B cell (primary cell): Measurements from ENCODE around the gene CMTM8. TPM values are rescaled to one million over a fixed set of nuclear protein-coding genes. Genes with fewer than 3 reads are reported as not detected.

ENCODE experiments used
- ATAC-seq: fragments of 200-7000 bp; cut with Tn5 transposase; one replicate; pipeline ENCODE4 v1.10.0; 2021; ENCODE audit warnings: low read depth, mild to moderate bottlenecking, moderate number of reproducible peaks, moderate library complexity
- CTCF ChIA-PET: fragments of 350-600 bp; sonication (Branson Sonifier 250); formaldehyde crosslinking; loops from one replicate; lab custom pipeline; 2021; ENCODE audit warnings: antibody characterized with exemption, inconsistent platforms; lab: Charles Lee
- POLR2A ChIA-PET: fragments of 350-600 bp; sonication (Branson Sonifier 250); formaldehyde crosslinking; loops from one replicate; lab custom pipeline; 2021; ENCODE audit warnings: antibody characterized with exemption; lab: Charles Lee
- DNase-seq: peaks from one replicate; pipeline ENCODE4 v3.0.0; 2013
- H2AFZ ChIP-seq: 2 replicates; pipeline ENCODE4 v1.6.1; 2012; ENCODE audit warnings: mild to moderate bottlenecking, low read depth, low read length; ENCODE audit not compliant: insufficient read depth, poor library complexity, severe bottlenecking
- H3K27ac ChIP-seq, 2 donors: 1 replicate in 1 of 2; 2 replicates in 1 of 2; pipeline ENCODE4 v1.5.1; 2012 to 2013; ENCODE audit warnings: low read length in 2 of 2, mild to moderate bottlenecking in 2 of 2, moderate library complexity in 1 of 2
- H3K27me3 ChIP-seq, 4 experiments: fragments of 200-600 bp in 1 of 4; sonication (generic) in 1 of 4; replicated peaks in 1 of 4; 1 replicate in 2 of 4; 2 replicates in 2 of 4; pipeline versions ENCODE4 v1.6.1 to v1.7.0; 2013 to 2016; ENCODE audit warnings: low read length in 3 of 4, mild to moderate bottlenecking in 2 of 4, mixed read lengths in 1 of 4, moderate library complexity in 1 of 4; ENCODE audit not compliant: insufficient read depth in 4 of 4, control insufficient read depth in 3 of 4; ENCODE audit errors: control extremely low read depth in 1 of 4
- H3K36me3 ChIP-seq, 2 experiments: replicated peaks in 1 of 2; 1 replicate in 1 of 2; 2 replicates in 1 of 2; pipeline versions ENCODE4 v1.6.1 to v1.7.1; 2013; ENCODE audit warnings: low read length in 1 of 2; ENCODE audit not compliant: insufficient read depth in 2 of 2, control insufficient read depth in 1 of 2; ENCODE audit errors: control extremely low read depth in 1 of 2, extremely low read depth in 1 of 2
- H3K4me1 ChIP-seq, 2 donors: fragments of 200-600 bp in 1 of 2; sonication (generic) in 1 of 2; 1 replicate in 1 of 2; 2 replicates in 1 of 2; pipeline versions ENCODE4 v1.5.1 to v1.6.1; 2013 to 2017; ENCODE audit warnings: low read length in 2 of 2; ENCODE audit not compliant: control insufficient read depth in 2 of 2, insufficient read depth in 2 of 2
- H3K4me2 ChIP-seq: replicated peaks from 2 replicates; pipeline ENCODE3; 2012; ENCODE audit warnings: mild to moderate bottlenecking, low read depth, low read length; ENCODE audit not compliant: poor library complexity, severe bottlenecking
- H3K4me3 ChIP-seq, 5 experiments: fragments of 200-600 bp in 1 of 5; sonication (generic) in 1 of 5; 1 replicate in 3 of 5; 2 replicates in 2 of 5; pipeline versions ENCODE4 v1.5.1 to v1.7.0; 2011 to 2016; ENCODE audit warnings: low read length in 4 of 5, mild to moderate bottlenecking in 4 of 5, low read depth in 2 of 5, control low read depth in 1 of 5, moderate library complexity in 1 of 5; ENCODE audit not compliant: insufficient read depth in 1 of 5; ENCODE audit errors: control extremely low read depth in 1 of 5, extremely low read depth in 1 of 5
- H3K79me2 ChIP-seq: fragments of 200-600 bp; sonication (generic); one replicate; pipeline ENCODE4 v1.6.0; 2016; ENCODE audit warnings: low read length; ENCODE audit not compliant: control insufficient read depth, insufficient read depth
- H3K9ac ChIP-seq: fragments of 200-600 bp; sonication (generic); 2 replicates; pipeline ENCODE4 v1.6.1; 2017; ENCODE audit warnings: mild to moderate bottlenecking, low read length, moderate library complexity
- H3K9me3 ChIP-seq, 3 donors: one replicate each; pipeline versions ENCODE4 v1.6.1 to v1.7.1; 2013; ENCODE audit warnings: low read length in 2 of 3; ENCODE audit not compliant: control insufficient read depth in 2 of 3, insufficient read depth in 1 of 3; ENCODE audit errors: control extremely low read depth in 1 of 3
- H4K20me1 ChIP-seq: 2 replicates; pipeline ENCODE4 v1.6.0; 2012; ENCODE audit warnings: mild to moderate bottlenecking, low read length; ENCODE audit not compliant: insufficient read depth, control insufficient read depth, poor library complexity, severe bottlenecking
- H3K27ac Mint-ChIP-seq: one replicate; pipeline ENCODE4 v1.8.0; 2021; ENCODE audit warnings: mixed read lengths
- H3K27me3 Mint-ChIP-seq: one replicate; pipeline ENCODE4 v1.8.0; 2021; ENCODE audit warnings: mixed read lengths
- H3K4me1 Mint-ChIP-seq: one replicate; pipeline ENCODE4 v1.8.0; 2021; ENCODE audit warnings: mixed read lengths
- H3K4me3 Mint-ChIP-seq: one replicate; pipeline ENCODE4 v1.8.0; 2021; ENCODE audit warnings: mixed read lengths
- H3K9me3 Mint-ChIP-seq: one replicate; pipeline ENCODE4 v1.8.0; 2022; ENCODE audit warnings: mixed read lengths; ENCODE audit not compliant: insufficient read depth
- EZH2 ChIP-seq: IDR thresholded peaks from 2 replicates; pipeline ENCODE4 v1.6.1; 2012; ENCODE audit warnings: borderline replicate concordance, low read depth, mild to moderate bottlenecking, moderate library complexity, low read length; ENCODE audit not compliant: insufficient read depth, poor library complexity, severe bottlenecking
- WGBS: methylation state at CpG from one replicate; pipeline ENCODE4 v1.1.5; 2013; ENCODE audit warnings: missing lambda C conversion rate; ENCODE audit not compliant: insufficient coverage; 5-methylcytosine and 5-hydroxymethylcytosine counted together
- intact Hi-C: fragments of 100-400 bp; cut with micrococcal nuclease; formaldehyde crosslinking; loops from one replicate; pipeline ENCODE4 v1.10.0; 2022
- polyA plus RNA-seq: library from polyadenylated mRNA; depleted of rRNA; stranded (reverse); fragments of >200 nt; gene quantifications from 2 replicates; pipeline ENCODE4 v1.2.3, GENCODE V29; 2012
- total RNA-seq, 2 donors: library from RNA; stranded (reverse); fragments of 120-200 nt in 1 of 2; gene quantifications; 1 replicate in 1 of 2; 2 replicates in 1 of 2; pipeline versions ENCODE4 v1.2.3 to v1.2.4, GENCODE V29; 2013 to 2022
- TF ChIP-seq, protein P1 (sequence below): fragments of 200-600 bp; IDR thresholded peaks from one replicate; pipeline ENCODE4 v1.8.0; 2022; ENCODE audit warnings: antibody characterized with exemption, mild to moderate bottlenecking

The CMTM8 gene
- total and polyA plus RNA-seq, 2 donors (not counting 1 experiment from before 2014, with no cell fraction given): 0.25 to 0.28 TPM

DNA sequence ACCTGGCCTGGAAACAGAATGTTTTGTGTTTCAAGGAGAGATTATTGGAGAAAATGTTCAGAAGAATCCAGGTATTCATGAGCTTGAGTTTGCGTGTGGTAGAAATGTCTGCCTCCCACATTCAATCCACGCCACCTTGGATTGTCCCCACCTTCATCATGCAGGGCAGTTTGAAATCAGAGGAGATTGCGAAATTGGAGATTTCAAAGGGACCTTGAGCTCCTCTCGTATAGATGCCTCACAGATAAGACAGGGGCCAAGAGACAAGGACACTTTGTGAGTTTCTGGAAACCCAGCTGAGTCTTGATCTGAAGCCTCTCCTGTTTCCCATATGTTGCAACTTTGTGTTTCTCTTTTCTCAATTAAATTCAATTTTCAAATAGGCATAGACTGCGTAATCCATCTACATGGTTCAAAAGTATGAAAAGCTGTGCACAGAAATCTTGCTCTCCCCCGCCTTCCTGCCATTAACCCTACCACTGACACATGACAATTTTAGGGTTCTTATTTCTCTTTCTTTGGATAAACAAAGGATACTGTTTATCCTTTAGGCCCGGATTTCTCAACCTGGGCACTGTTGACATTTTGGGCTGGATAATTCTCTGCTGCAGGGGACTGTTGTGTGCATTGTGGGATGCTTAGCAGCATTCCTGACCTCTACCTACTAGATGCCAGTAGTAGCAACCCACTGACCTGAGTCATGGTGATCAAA is 53.8 kb downstream of the CMTM8 start:
- H3K4me3 ChIP-seq: no peak overlapping the region
- WGBS: 97% methylated on average over 5 of the region's 7 CpGs
- H3K36me3 ChIP-seq: no peaks in the 10 kb centered on the region
- H3K9me3 Mint-ChIP-seq: no peaks in the 10 kb centered on the region
- intact Hi-C loops: no loop called here
- H3K27ac ChIP-seq: no peak overlapping the region
- no peak overlapping the region for H3K9ac ChIP-seq
- no peak overlapping the region for H3K27ac Mint-ChIP-seq
- H3K27me3 Mint-ChIP-seq: peaks cover 3% of the 10 kb centered on the region
- POLR2A ChIA-PET: no interaction called here
- no peak for ATAC-seq
- DNase-seq: no peak
- H3K4me1 Mint-ChIP-seq: peaks cover 11% of the 10 kb centered on the region
- no peaks in the 10 kb centered on the region for H3K9me3 ChIP-seq
- CTCF ChIA-PET: interaction anchor here (0.6 to 1.7 kb wide), 7 partner anchors 9 to 572 kb away, joined by 3 to 8 read pairs (median 3); no protein-coding TSS in a partner anchor
- peaks cover 12 to 14% of the 10 kb centered on the region in 2 donors for H3K4me1 ChIP-seq
- no peaks in the 10 kb centered on the region for H4K20me1 ChIP-seq
- no peak overlapping the region for H3K4me2 ChIP-seq
- TF ChIP-seq EZH2: no peak
- TF ChIP-seq, protein P1, sequence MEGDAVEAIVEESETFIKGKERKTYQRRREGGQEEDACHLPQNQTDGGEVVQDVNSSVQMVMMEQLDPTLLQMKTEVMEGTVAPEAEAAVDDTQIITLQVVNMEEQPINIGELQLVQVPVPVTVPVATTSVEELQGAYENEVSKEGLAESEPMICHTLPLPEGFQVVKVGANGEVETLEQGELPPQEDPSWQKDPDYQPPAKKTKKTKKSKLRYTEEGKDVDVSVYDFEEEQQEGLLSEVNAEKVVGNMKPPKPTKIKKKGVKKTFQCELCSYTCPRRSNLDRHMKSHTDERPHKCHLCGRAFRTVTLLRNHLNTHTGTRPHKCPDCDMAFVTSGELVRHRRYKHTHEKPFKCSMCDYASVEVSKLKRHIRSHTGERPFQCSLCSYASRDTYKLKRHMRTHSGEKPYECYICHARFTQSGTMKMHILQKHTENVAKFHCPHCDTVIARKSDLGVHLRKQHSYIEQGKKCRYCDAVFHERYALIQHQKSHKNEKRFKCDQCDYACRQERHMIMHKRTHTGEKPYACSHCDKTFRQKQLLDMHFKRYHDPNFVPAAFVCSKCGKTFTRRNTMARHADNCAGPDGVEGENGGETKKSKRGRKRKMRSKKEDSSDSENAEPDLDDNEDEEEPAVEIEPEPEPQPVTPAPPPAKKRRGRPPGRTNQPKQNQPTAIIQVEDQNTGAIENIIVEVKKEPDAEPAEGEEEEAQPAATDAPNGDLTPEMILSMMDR: no peak
- no peak overlapping the region for H2AFZ ChIP-seq
- no peaks in the 10 kb centered on the region for H3K79me2 ChIP-seq
- H3K4me3 Mint-ChIP-seq: no peak overlapping the region
- no peaks in the 10 kb centered on the region for H3K27me3 ChIP-seq

DNA sequence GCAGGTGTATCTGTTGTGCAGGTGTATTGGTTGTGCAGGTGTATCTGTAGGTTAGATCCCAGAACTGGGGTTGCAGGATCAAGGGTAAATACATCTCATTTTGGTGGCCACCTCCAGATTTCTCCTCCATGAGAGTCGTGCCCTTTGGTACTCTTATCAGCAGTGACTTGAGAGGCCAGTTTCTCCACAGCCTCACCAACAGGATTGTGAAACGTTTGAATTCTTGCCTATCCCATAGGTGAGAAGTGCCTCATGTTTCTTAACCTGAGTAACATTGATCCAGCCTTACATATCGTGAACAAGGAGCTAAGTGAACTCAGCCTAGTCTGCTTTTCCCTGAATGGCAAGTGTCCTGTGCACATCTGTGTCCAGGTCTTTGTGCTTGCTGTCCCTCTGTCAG is 55.4 kb downstream of the CMTM8 start:
- Histone ChIP-seq H3K79me2 (no peaks in the 10 kb centered on the region), H2AFZ (no peak overlapping the region), H3K9me3 (no peaks in the 10 kb centered on the region), H3K27me3 (no peaks in the 10 kb centered on the region), H4K20me1 (no peaks in the 10 kb centered on the region), H3K4me3 (no peak overlapping the region), H3K9ac (no peak overlapping the region), H3K27ac (no peak overlapping the region), H3K36me3 (no peaks in the 10 kb centered on the region), H3K4me1 (peaks cover 8 to 10% of the 10 kb centered on the region in 2 donors), H3K4me2 (no peak overlapping the region)
- Mint-ChIP-seq H3K4me1 (peaks cover 7% of the 10 kb centered on the region), H3K4me3 (no peak overlapping the region), H3K27ac (no peak overlapping the region), H3K27me3 (peaks cover 3% of the 10 kb centered on the region), H3K9me3 (no peaks in the 10 kb centered on the region)
- DNase-seq (no peak), ATAC-seq (no peak)
- 85% methylated on average over 3 of the region's 3 CpGs for WGBS
- no peak for TF ChIP-seq EZH2
- TF ChIP-seq, protein P1: no peak
- ChIA-PET CTCF (interaction anchor here (1.2 to 4.7 kb wide), 4 partner anchors 8 to 176 kb away, joined by 6 to 69 read pairs (median 10); no protein-coding TSS in a partner anchor), POLR2A (no interaction called here)
- intact Hi-C loops: no loop called here
